Measurements from ENCODE around the gene TMEM125.

GRCh38 chr1:43251024-43251423 lies 18.8 kb upstream of the TMEM125 start:
- TF ChIP-seq POLR2A (IDR thresholded peaks at IDR 0.05) (no peak), POLR2AphosphoS5 (IDR thresholded peaks at IDR 0.05) (no peak)

Data from prostate gland (tissue), 1 donor.